Measurements from ENCODE around the gene UVRAG. TPM values are rescaled to one million over a fixed set of nuclear protein-coding genes. Genes with fewer than 3 reads are reported as not detected.

The UVRAG gene
- total RNA-seq, 4 donors from 2014 or later = 27.1 to 35.9 (median 31.0) TPM

DNA sequence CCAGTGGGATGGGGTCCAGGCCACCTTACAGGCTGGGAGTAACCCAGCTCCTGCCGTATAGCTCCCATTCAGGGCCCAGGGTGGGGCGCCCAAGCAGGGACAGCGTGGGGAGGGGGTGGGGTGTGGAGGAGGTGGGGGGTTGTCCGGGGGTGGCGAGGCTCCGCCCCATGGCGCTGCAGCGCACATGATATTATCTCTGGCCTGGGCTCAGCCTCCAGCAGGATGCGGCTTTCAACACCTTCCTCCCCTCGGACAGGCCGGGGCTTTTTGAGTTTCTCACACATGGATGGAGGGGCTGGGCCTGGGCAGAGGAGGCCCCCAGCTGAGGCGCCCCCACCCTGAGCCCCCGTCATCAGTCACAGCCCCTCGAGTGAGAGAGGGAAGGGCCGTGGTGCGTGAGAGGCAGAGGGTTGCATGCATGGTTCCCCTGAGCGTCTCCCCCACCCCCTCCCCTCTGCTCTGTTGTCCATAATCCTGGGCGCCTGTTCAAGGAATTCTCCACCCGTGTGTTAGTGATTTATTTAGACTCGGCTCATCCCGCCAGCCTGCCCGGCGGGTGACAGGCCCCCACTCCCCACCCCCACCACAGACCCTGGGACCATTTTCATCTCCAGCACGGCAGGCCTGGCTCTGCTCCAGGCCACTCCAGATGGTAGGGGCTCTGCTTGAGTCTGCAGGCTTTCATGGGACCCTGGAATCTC, 346.4 kb downstream of the UVRAG start:
- intact Hi-C loops (cut with DNase I) = no loop called here
- Histone ChIP-seq H3K4me3 (replicated peaks in 1 of 3) (no peak overlapping the region), H3K9me3 (no peaks in the 10 kb centered on the region), H3K36me3 (no peaks in the 10 kb centered on the region), H3K27ac (no peak overlapping the region), H3K27me3 (no peaks in the 10 kb centered on the region), H3K4me1 (peaks cover 9 to 16% of the 10 kb centered on the region in 2 donors)
- no peak for TF ChIP-seq POLR2A (IDR thresholded peaks at IDR 0.05)
- no peak for TF ChIP-seq CTCF (IDR thresholded peaks at IDR 0.05)
- 10% methylated on average over 2 of the region's 24 CpGs; no CpG with 5 or more reads in 1 of the 2 donors for WGBS, 2 donors
- DNase-seq = peak; percentile 31 to 32

DNA sequence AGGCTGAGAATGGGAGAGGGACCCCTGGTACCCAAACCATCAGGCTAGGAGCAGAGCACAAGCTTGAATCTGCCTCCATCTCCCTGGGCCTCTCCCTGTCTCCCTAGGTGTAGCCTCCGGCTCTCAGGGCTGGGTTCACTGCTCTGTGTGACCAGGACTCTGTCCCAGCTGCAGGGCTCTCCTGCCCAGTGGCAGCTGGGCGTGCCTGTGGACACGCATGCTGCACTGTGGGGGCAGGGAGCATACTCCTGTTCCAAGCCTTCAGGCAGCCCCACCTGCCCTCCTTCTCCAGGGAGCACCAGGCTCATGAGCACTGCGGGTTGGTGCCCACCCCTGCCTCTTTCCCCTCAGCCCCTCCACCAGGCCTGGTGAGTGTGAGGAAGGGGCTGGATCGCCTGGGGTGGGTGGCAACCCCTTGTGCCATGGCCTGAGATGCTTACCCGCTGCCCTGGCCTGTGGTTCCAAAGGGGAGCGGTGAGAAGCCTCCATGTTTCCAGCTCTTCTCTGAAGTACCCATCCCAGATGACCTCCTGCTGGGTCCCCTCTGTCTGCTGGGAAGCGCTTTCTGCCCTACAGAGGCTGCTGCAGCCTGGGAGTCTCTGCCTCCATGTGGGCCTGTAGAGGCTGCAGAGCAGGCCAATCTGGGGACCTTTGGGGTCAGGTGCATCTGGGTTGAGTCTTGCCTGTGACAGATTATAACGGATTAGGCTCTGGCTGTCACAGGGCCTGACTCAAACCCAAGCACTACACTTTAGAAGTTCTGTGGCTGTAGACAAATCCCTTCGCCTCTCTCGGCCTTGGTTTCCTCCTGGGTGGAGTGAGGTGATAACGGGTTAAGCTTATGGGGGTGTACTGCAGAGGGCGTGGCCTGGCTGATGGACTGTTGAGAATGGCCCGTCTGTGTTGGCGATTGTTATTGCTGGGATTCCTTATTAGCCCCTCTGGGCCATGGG, 347.6 kb downstream of the UVRAG start:
- Histone ChIP-seq H3K4me3 (replicated peaks in 1 of 3) (no peak overlapping the region), H3K36me3 (no peaks in the 10 kb centered on the region), H3K27ac (no peak overlapping the region), H3K9me3 (no peaks in the 10 kb centered on the region), H3K4me1 (peaks cover 9 to 16% of the 10 kb centered on the region in 2 donors), H3K27me3 (no peaks in the 10 kb centered on the region)
- TF ChIP-seq CTCF (IDR thresholded peaks at IDR 0.05) (no peak), POLR2A (IDR thresholded peaks at IDR 0.05) (no peak)
- intact Hi-C loops (cut with DNase I) = no loop called here
- WGBS, 2 donors = 78 to 83% methylated on average over 11 to 15 of the region's 15 CpGs
- peak; percentile 63 to 69 for DNase-seq

DNA sequence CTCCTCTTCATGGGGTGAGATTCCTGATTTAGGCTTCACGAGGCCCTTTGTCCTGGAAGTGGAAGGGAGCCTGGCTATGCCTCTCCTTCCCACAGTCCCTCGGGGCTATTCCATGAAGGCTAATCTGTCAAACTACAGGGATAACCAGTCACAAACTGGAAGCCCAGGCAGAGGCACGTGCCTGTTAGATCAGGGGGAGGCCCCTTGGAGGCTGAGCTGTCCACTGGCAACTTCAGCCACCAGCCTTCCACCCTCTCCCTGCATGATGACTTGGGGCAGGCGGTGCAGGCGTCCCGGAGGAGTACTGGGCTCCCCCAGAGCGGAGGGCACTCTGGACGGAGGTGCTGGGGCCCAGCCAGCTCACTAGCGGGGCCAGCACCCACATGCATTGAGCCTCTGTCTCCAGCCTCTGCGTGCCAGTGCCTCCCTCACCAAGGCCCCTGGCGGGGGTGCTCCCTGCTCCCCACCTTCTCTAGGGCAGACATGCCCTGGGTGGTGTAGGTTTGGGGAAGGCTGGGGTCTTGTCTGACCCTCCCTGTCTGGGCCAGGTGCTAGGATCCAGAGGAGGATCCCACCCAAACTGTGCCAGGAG, 348.4 kb downstream of the UVRAG start:
- no peaks in the 10 kb centered on the region for H3K36me3 ChIP-seq
- no peaks in the 10 kb centered on the region for H3K9me3 ChIP-seq
- no peak overlapping the region for H3K4me3 ChIP-seq (replicated peaks in 1 of 3)
- DNase-seq = no peak
- TF ChIP-seq POLR2A (IDR thresholded peaks at IDR 0.05) (no peak), CTCF (IDR thresholded peaks at IDR 0.05) (no peak)
- no peak overlapping the region for H3K27ac ChIP-seq
- H3K27me3 ChIP-seq = no peaks in the 10 kb centered on the region
- whole genome bisulfite sequencing, 2 donors = 79 to 95% methylated on average over 2 to 4 of the region's 11 CpGs
- intact Hi-C loops (cut with DNase I) = no loop called here
- peaks cover 9 to 16% of the 10 kb centered on the region in 2 donors for H3K4me1 ChIP-seq

DNA sequence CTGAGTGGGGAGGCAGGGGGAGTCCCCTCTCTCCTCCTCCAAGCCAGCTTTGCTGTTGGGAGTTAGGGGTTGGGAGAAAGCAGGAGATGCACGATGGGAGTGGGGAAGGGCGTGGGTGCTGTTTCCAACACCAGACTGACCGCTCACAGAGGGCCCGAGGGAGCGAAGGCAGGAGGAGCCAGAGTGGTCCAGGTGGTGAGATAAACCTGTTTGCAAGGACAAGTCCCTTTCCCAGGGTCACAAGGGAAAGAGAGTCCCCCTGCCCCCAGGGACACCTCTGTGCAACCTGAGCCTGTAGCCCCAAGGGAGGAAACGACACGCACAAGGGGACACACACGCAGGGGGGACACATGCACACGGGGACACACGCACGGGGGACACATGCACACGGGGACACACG, 349.1 kb downstream of the UVRAG start:
- H3K27ac ChIP-seq = no peak overlapping the region
- intact Hi-C loops (cut with DNase I) = no loop called here
- no peaks in the 10 kb centered on the region for H3K9me3 ChIP-seq
- H3K36me3 ChIP-seq = no peaks in the 10 kb centered on the region
- H3K4me1 ChIP-seq = peaks cover 9 to 16% of the 10 kb centered on the region in 2 donors
- H3K27me3 ChIP-seq = no peaks in the 10 kb centered on the region
- no peak for TF ChIP-seq CTCF (IDR thresholded peaks at IDR 0.05)
- TF ChIP-seq POLR2A (IDR thresholded peaks at IDR 0.05) = no peak
- no peak overlapping the region for H3K4me3 ChIP-seq (replicated peaks in 1 of 3)
- no peak for DNase-seq
- 84 to 89% methylated on average over 9 to 12 of the region's 13 CpGs for WGBS, 2 donors
